ENCODE measurements around the gene CCL3.
"Not testable (repeated sequence)": the region's sequence is repeated elsewhere in the genome, so short reads cannot be mapped to it uniquely, and the experiment has no call there.

Gene CCL3

DNA sequence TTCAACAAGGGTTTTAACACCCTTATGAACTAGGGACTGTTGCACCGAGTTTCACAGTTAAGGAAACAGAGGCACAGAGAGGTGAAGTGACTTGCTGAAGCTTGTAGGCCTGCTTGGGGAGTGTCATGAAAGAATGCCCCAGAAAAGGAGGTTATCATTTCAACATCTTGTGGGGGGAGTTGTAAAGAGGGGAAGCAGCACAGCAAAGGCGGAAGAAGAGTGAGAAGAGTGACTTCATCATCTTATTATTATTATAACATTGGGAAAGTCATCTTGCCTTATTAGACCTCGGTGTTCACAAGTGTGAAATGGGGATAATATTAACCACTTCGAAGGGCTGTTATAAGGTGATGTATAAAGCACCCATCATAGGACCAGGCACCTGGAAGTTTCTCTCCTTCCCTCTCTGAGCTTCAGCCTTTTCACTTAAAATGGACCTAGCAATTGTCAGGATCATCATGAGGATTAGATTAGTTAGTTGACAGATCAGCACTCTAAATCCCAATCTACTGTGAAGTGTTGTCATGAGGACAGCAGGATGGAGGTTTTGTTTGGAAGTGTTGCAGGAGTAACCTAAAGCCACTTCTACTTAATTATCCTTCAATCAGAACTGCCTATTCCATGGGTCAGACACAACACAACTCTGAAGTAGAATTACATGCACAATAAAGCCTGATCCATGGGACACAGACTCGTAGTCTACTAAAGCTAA, 16.0 kb upstream of the CCL3 start:
- TF ChIP-seq, protein P1, sequence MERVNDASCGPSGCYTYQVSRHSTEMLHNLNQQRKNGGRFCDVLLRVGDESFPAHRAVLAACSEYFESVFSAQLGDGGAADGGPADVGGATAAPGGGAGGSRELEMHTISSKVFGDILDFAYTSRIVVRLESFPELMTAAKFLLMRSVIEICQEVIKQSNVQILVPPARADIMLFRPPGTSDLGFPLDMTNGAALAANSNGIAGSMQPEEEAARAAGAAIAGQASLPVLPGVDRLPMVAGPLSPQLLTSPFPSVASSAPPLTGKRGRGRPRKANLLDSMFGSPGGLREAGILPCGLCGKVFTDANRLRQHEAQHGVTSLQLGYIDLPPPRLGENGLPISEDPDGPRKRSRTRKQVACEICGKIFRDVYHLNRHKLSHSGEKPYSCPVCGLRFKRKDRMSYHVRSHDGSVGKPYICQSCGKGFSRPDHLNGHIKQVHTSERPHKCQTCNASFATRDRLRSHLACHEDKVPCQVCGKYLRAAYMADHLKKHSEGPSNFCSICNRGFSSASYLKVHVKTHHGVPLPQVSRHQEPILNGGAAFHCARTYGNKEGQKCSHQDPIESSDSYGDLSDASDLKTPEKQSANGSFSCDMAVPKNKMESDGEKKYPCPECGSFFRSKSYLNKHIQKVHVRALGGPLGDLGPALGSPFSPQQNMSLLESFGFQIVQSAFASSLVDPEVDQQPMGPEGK (CRISPR knock-in tag; IDR thresholded peaks at IDR 0.05; ENCODE audit: borderline replicate concordance) = no peak
- TF ChIP-seq ARNTL (CRISPR knock-in tag; IDR thresholded peaks at IDR 0.05; ENCODE audit: borderline replicate concordance, low read depth) (no peak), PPARA (CRISPR knock-in tag; IDR thresholded peaks at IDR 0.05; ENCODE audit: borderline replicate concordance) (no peak), ZNF70 (CRISPR knock-in tag; IDR thresholded peaks at IDR 0.05) (no peak), CSDC2 (CRISPR knock-in tag; IDR thresholded peaks at IDR 0.05) (no peak), GLIS3 (CRISPR knock-in tag; IDR thresholded peaks at IDR 0.05) (no peak)
- ATAC-seq = no peak

DNA sequence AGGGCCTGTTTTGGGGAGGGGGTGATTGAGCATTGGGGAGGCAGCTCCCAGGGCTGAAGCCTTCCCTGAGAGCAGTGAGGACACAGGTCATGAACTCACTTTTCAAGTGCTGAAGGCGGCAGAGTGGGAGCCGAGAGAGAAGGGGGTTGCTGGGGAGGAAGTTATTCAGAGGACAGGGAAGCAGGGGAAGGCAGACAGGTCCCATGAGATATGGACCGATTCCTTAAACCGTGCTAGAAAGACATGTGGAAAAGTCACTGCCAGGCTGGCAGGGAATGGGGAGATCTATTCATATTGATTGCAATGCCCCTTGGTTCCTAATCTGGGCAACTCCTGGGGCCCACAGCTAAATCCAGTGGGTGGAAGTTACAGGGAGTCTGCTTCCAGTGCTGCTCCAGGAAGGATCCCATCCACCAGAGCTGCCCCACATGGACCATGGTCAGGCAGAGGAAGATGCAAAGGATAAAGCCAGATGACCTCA, 14.8 kb upstream of the CCL3 start:
- TF ChIP-seq GLIS3 (CRISPR knock-in tag; IDR thresholded peaks at IDR 0.05) = no peak
- TF ChIP-seq, protein P2, sequence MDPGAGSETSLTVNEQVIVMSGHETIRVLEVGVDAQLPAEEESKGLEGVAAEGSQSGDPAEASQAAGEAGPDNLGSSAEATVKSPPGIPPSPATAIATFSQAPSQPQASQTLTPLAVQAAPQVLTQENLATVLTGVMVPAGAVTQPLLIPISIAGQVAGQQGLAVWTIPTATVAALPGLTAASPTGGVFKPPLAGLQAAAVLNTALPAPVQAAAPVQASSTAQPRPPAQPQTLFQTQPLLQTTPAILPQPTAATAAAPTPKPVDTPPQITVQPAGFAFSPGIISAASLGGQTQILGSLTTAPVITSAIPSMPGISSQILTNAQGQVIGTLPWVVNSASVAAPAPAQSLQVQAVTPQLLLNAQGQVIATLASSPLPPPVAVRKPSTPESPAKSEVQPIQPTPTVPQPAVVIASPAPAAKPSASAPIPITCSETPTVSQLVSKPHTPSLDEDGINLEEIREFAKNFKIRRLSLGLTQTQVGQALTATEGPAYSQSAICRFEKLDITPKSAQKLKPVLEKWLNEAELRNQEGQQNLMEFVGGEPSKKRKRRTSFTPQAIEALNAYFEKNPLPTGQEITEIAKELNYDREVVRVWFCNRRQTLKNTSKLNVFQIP (CRISPR knock-in tag; IDR thresholded peaks at IDR 0.05; ENCODE audit: borderline replicate concordance, low read depth) = no peak
- TF ChIP-seq, protein P3, sequence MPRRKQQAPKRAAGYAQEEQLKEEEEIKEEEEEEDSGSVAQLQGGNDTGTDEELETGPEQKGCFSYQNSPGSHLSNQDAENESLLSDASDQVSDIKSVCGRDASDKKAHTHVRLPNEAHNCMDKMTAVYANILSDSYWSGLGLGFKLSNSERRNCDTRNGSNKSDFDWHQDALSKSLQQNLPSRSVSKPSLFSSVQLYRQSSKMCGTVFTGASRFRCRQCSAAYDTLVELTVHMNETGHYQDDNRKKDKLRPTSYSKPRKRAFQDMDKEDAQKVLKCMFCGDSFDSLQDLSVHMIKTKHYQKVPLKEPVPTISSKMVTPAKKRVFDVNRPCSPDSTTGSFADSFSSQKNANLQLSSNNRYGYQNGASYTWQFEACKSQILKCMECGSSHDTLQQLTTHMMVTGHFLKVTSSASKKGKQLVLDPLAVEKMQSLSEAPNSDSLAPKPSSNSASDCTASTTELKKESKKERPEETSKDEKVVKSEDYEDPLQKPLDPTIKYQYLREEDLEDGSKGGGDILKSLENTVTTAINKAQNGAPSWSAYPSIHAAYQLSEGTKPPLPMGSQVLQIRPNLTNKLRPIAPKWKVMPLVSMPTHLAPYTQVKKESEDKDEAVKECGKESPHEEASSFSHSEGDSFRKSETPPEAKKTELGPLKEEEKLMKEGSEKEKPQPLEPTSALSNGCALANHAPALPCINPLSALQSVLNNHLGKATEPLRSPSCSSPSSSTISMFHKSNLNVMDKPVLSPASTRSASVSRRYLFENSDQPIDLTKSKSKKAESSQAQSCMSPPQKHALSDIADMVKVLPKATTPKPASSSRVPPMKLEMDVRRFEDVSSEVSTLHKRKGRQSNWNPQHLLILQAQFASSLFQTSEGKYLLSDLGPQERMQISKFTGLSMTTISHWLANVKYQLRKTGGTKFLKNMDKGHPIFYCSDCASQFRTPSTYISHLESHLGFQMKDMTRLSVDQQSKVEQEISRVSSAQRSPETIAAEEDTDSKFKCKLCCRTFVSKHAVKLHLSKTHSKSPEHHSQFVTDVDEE (CRISPR knock-in tag; IDR thresholded peaks at IDR 0.05) = no peak
- no peak for TF ChIP-seq ZFP30 (CRISPR knock-in tag; IDR thresholded peaks at IDR 0.05)
- TF ChIP-seq ESRRG (CRISPR knock-in tag; IDR thresholded peaks at IDR 0.05) = no peak
- TF ChIP-seq CSDC2 (CRISPR knock-in tag; IDR thresholded peaks at IDR 0.05) = no peak
- no peak for TF ChIP-seq ARNTL (CRISPR knock-in tag; IDR thresholded peaks at IDR 0.05; ENCODE audit: borderline replicate concordance, low read depth)
- TF ChIP-seq ZC3H10 (CRISPR knock-in tag; IDR thresholded peaks at IDR 0.05) = no peak
- no peak for TF ChIP-seq ZNF565 (CRISPR knock-in tag; conservative IDR thresholded peaks at IDR 0.05; ENCODE audit: low read depth)
- no peak for TF ChIP-seq BACH2 (CRISPR knock-in tag; IDR thresholded peaks at IDR 0.05; ENCODE audit: borderline replicate concordance)
- TF ChIP-seq, protein P4, sequence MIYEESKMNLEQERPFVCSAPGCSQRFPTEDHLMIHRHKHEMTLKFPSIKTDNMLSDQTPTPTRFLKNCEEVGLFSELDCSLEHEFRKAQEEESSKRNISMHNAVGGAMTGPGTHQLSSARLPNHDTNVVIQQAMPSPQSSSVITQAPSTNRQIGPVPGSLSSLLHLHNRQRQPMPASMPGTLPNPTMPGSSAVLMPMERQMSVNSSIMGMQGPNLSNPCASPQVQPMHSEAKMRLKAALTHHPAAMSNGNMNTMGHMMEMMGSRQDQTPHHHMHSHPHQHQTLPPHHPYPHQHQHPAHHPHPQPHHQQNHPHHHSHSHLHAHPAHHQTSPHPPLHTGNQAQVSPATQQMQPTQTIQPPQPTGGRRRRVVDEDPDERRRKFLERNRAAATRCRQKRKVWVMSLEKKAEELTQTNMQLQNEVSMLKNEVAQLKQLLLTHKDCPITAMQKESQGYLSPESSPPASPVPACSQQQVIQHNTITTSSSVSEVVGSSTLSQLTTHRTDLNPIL (CRISPR knock-in tag; IDR thresholded peaks at IDR 0.05; ENCODE audit: low read depth) = no peak
- no peak for TF ChIP-seq TOX (CRISPR knock-in tag; IDR thresholded peaks at IDR 0.05; ENCODE audit: borderline replicate concordance)
- TF ChIP-seq ISL1 (CRISPR knock-in tag; IDR thresholded peaks at IDR 0.05) = no peak
- TF ChIP-seq SNAI2 (CRISPR knock-in tag; IDR thresholded peaks at IDR 0.05) = no peak
- TF ChIP-seq ZNF8 (CRISPR knock-in tag; IDR thresholded peaks at IDR 0.05) = no peak
- TF ChIP-seq TCF4 (CRISPR knock-in tag; IDR thresholded peaks at IDR 0.05; ENCODE audit: borderline replicate concordance) = no peak
- TF ChIP-seq, protein P1 (CRISPR knock-in tag; IDR thresholded peaks at IDR 0.05; ENCODE audit: borderline replicate concordance) = no peak
- TF ChIP-seq ZFP3 (CRISPR knock-in tag; IDR thresholded peaks at IDR 0.05) = no peak
- TF ChIP-seq ZNF70 (CRISPR knock-in tag; IDR thresholded peaks at IDR 0.05) = no peak
- ATAC-seq = no peak

DNA sequence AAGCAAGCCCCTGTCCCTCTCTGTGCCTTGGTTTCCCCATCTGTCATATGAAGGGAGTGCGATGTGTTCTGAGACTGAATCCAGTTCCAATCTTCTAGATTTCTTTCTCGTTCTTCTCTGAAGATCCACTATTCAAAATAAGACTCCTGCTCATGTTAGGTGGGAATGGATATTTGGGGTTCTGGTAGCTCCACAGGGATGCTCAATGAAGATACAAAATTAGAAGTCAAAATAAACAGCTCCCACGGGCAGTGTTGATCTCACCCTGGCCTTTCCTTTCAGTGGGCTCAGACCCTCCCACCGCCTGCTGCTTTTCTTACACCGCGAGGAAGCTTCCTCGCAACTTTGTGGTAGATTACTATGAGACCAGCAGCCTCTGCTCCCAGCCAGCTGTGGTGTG, 14.3 kb upstream of the CCL3 start:
- not testable (repeated sequence) for ATAC-seq

DNA sequence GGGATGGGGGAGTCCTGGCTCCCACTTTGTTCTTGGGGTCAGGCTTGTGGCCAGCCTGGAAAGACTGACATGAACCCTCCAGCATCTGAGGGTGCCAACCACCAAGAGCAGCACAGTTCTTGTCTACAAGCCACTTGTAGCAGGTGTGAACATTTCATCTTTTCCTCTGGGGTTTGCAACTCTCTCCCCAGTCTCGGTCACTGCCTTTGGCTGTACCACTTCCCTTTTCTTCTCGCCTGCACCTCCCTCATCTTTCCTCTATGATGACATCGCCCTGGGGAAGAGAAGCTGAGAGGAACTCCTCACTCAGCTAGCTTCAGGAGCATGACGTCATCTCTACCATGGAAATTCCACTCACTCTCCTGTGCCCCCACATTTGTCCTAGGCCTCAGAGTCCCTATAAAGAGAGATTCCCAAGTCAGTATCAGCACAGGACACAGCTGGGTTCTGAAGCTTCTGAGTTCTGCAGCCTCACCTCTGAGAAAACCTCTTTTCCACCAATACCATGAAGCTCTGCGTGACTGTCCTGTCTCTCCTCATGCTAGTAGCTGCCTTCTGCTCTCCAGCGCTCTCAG, 13.5 kb upstream of the CCL3 start, which contains the start of gene CCL4:
Gene CCL4 (plus strand): TSS at position 427 of the 575 bp plus-strand sequence. CDS start 79 bp downstream, at position 506.
- not testable (repeated sequence) for ATAC-seq

DNA sequence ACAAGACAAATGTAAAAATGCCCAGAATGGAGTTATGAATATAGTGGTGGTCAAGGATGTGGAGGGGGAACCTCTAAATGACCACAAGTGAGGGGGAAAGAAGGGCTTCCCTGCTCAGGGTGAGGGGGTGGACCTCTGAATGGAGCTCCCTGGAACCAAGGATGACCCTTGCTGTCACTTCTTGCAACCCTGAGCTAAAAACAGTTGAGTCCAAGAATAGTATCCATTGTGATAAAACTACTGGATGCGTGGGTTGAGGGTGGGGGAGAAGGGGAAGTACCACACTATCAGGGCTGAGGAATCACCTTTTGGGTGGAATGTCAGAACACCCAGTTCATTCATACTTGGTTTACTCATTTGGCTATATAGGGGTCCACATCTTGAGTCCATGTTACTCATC, 9.1 kb upstream of the CCL3 start:
- not testable (repeated sequence) for ATAC-seq
